ENCODE measurements around the gene SEMA3B. TPM values are rescaled to one million over a fixed set of nuclear protein-coding genes. Genes with fewer than 3 reads are reported as not detected.
"Not testable (repeated sequence)": the region's sequence is repeated elsewhere in the genome, so short reads cannot be mapped to it uniquely, and the experiment has no call there.

Gene SEMA3B
- total RNA-seq, 4 donors from 2014 or later, result 1.7 to 3.1 (median 2.1) TPM

GRCh38 chr3:50227390-50228183 is 41.4 kb upstream of the SEMA3B start:
- intact Hi-C loops (cut with DNase I; ENCODE audit: low total_unique reads), result loop anchor here (1.0 to 2.0 kb wide), 4 partner anchors 11 to 107 kb away; no protein-coding TSS in a partner anchor
- in situ Hi-C loops (cut with MboI; ENCODE audit: low sequenced_read_pairs in 4 of 4), result loop anchor here in 2 of 4 donors (5.0 to 10.0 kb wide), 2 partner anchors 45 to 47 kb away; partner anchors contain the start of gene LSMEM2 (in 1 of the 2)

GRCh38 chr3:50228184-50228763 is 40.7 kb upstream of the SEMA3B start:
- H3K4me1 ChIP-seq, result peaks cover 13 to 21% of the 10 kb centered on the region in 2 donors
- ATAC-seq; intact Hi-C loops (cut with DNase I; ENCODE audit: low total_unique reads); H3K27me3 ChIP-seq; H3K36me3 ChIP-seq; H3K9me3 ChIP-seq; DNase-seq: not testable (repeated sequence)
- peak overlapping the region; percentile 70 to 80 (median 70) for H3K4me3 ChIP-seq
- in situ Hi-C loops (cut with MboI; ENCODE audit: low sequenced_read_pairs in 4 of 4), result loop anchor here in 2 of 4 donors (5.0 to 10.0 kb wide), 2 partner anchors 44 to 47 kb away; partner anchors contain the start of gene LSMEM2 (in 1 of the 2)
- H3K27ac ChIP-seq, result peak overlapping the region in 3 of 4 donors; percentile 64 to 74 (median 65)

More at GRCh38 chr3:50227390-50228183, 41.4 kb upstream of the SEMA3B start:
- Histone ChIP-seq H3K4me1 (peaks cover 13 to 21% of the 10 kb centered on the region in 2 donors), H3K27ac (peak overlapping the region; percentile 64 to 74 (median 66)), H3K4me3 (peak overlapping the region; percentile 70 to 80 (median 70)), H3K27me3 (no peaks in the 10 kb centered on the region), H3K36me3 (no peaks in the 10 kb centered on the region), H3K9me3 (no peaks in the 10 kb centered on the region)
- TF ChIP-seq CTCF (IDR thresholded peaks at IDR 0.05 in 4 of 5, conservative IDR thresholded peaks at IDR 0.05 in 1 of 5), result peak; percentile 77 to 98 (median 93)
- peak; percentile 7 to 24 for TF ChIP-seq POLR2A (IDR thresholded peaks at IDR 0.05)
- DNase-seq, result peak; percentile 78 to 85
- ATAC-seq, result peak; percentile 85 to 87

GRCh38 chr3:50229490-50229889 is 39.5 kb upstream of the SEMA3B start:
- Histone ChIP-seq H3K9me3 (no peaks in the 10 kb centered on the region), H3K4me3 (no peak overlapping the region), H3K27me3 (no peaks in the 10 kb centered on the region), H3K4me1 (peaks cover 13 to 21% of the 10 kb centered on the region in 2 donors), H3K27ac (no peak overlapping the region), H3K36me3 (no peaks in the 10 kb centered on the region)
- no peak for ATAC-seq
- no peak for TF ChIP-seq POLR2A (IDR thresholded peaks at IDR 0.05)
- no peak for TF ChIP-seq CTCF (IDR thresholded peaks at IDR 0.05 in 4 of 5, conservative IDR thresholded peaks at IDR 0.05 in 1 of 5)
- in situ Hi-C loops (cut with MboI; ENCODE audit: low sequenced_read_pairs in 4 of 4) (loop anchor here in 2 of 4 donors (5.0 to 10.0 kb wide), 2 partner anchors 43 to 45 kb away; partner anchors contain the start of gene LSMEM2 (in 1 of the 2)), intact Hi-C loops (cut with DNase I; ENCODE audit: low total_unique reads) (no loop called here)
- no peak for DNase-seq

GRCh38 chr3:50230104-50230793 is 38.7 kb upstream of the SEMA3B start:
- no peak for TF ChIP-seq POLR2A (IDR thresholded peaks at IDR 0.05)
- no peak for TF ChIP-seq CTCF (IDR thresholded peaks at IDR 0.05 in 4 of 5, conservative IDR thresholded peaks at IDR 0.05 in 1 of 5)
- no peaks in the 10 kb centered on the region for H3K9me3 ChIP-seq
- no peaks in the 10 kb centered on the region for H3K36me3 ChIP-seq
- no peak overlapping the region for H3K27ac ChIP-seq
- H3K4me1 ChIP-seq, result peaks cover 18 to 22% of the 10 kb centered on the region in 2 donors
- intact Hi-C loops (cut with DNase I; ENCODE audit: low total_unique reads) (no loop called here), in situ Hi-C loops (cut with MboI; ENCODE audit: low sequenced_read_pairs in 4 of 4) (no loop called here)
- ATAC-seq (no peak), DNase-seq (no peak)
- H3K4me3 ChIP-seq, result no peak overlapping the region
- no peaks in the 10 kb centered on the region for H3K27me3 ChIP-seq
